Heart left ventricle (tissue), 16 donors: ENCODE results near the gene WDR18. TPM values are rescaled to one million over a fixed set of nuclear protein-coding genes. Genes with fewer than 3 reads are reported as not detected.

ENCODE experiments used
- ATAC-seq, 4 donors: fragments of 200-7000 bp; cut with Tn5 transposase; one replicate each; pipeline ENCODE4 v1.9.1; 2020 to 2022; ENCODE audit warnings: moderate library complexity in 4 of 4, mild to moderate bottlenecking in 3 of 4, moderate number of reproducible peaks in 1 of 4
- DNase-seq, 5 donors: peaks; one replicate each; pipeline ENCODE4 v3.0.0-alpha.2; 2020
- H3K27ac ChIP-seq, 12 donors: fragments of 200-600 bp; sonication (generic) in 4 of 12; one replicate each; pipeline versions ENCODE4 v1.5.0 to v1.8.0; 2016 to 2022; ENCODE audit warnings: mild to moderate bottlenecking in 2 of 12
- H3K27me3 ChIP-seq, 9 donors: fragments of 200-600 bp; sonication (generic) in 2 of 9; one replicate each; pipeline versions ENCODE4 v1.5.1 to v1.8.0; 2016 to 2022; ENCODE audit warnings: mild to moderate bottlenecking in 3 of 9
- H3K36me3 ChIP-seq, 9 donors: fragments of 200-600 bp; sonication (generic) in 2 of 9; one replicate each; pipeline versions ENCODE4 v1.5.0 to v1.8.0; 2018 to 2022; ENCODE audit warnings: mild to moderate bottlenecking in 2 of 9
- H3K4me1 ChIP-seq, 12 donors: fragments of 200-600 bp; sonication (generic) in 4 of 12; one replicate each; pipeline versions ENCODE4 v1.5.0 to v1.8.0; 2016 to 2022; ENCODE audit warnings: mild to moderate bottlenecking in 3 of 12
- H3K4me3 ChIP-seq, 12 donors: fragments of 200-600 bp; sonication (generic) in 4 of 12; one replicate each; pipeline versions ENCODE4 v1.5.0 to v1.8.0; 2017 to 2022; ENCODE audit warnings: mild to moderate bottlenecking in 9 of 12, moderate library complexity in 4 of 12
- H3K9me3 ChIP-seq, 12 donors: fragments of 200-600 bp; sonication (generic) in 4 of 12; one replicate each; pipeline versions ENCODE4 v1.5.0 to v1.8.0; 2016 to 2022; ENCODE audit warnings: mild to moderate bottlenecking in 1 of 12
- POLR2A ChIP-seq, 2 donors: fragments of 450-650 bp; IDR thresholded peaks; one replicate each; pipeline ENCODE4 v1.6.1; 2017; ENCODE audit warnings: antibody characterized with exemption in 2 of 2, mild to moderate bottlenecking in 2 of 2, moderate library complexity in 2 of 2
- WGBS, 4 donors: extraction: QIAGEN DNeasy Blood & Tissue Kit in 2 of 4; methylation state at CpG; one replicate each; pipeline versions ENCODE4 v1.1.5 to v1.1.7; 2013 to 2018; 5-methylcytosine and 5-hydroxymethylcytosine counted together
- intact Hi-C, 10 donors: fragments of 100-400 bp; cut with DNase I; formaldehyde crosslinking; loops; one replicate each; pipeline versions ENCODE4 v1.11.1 to v1.14.2; 2022
- polyA plus RNA-seq, 2 donors: library from polyadenylated mRNA; stranded (reverse); fragments of 200-250 nt; gene quantifications; one replicate each; pipeline ENCODE4 v1.2.3, GENCODE V29; 2013
- total RNA-seq, 9 donors: library from RNA; depleted of rRNA in 2 of 9; stranded (reverse); fragments of >200 nt in 2 of 9; fragmentation: NEBNext Ultra II Directional in 3 of 9; extraction: Animal tissue kit (Norgen Biotek cat#: 25700) in 3 of 9; gene quantifications; one replicate each; pipeline versions ENCODE4 v1.1.0 to v1.2.4, GENCODE V29; 2016 to 2023
- TF ChIP-seq, protein P1 (sequence below), 12 donors: fragments of 200-600 bp; sonication (generic) in 4 of 12; IDR thresholded peaks; one replicate each; pipeline versions ENCODE4 v1.5.0 to v1.8.0; 2018 to 2022; ENCODE audit warnings: antibody characterized with exemption in 12 of 12, mild to moderate bottlenecking in 5 of 12
- donor health status: ischemic (EF 13 %, LVEDD 7.1; RV severe dilation, severe dysfunction).
- donor health status: healthy with polysubstance abuse.
- donor health status: DM: no; HTN: yes; CAD: no.
- donor health status: DM: no; HTN: no; CAD: no.
- donor health status: ischemic (EF 25% LVEDD 6.9; RV normal size, moderate dysfunction).
- donor health status: ischemic (EF 25% LVEDD 5.7; RV mildly dilated, moderate dysfunction).
- donor health status: healthy.
- donor health status: DM: yes; HTN: yes; CAD: no.
- donor health status: ischemic (EF 35%, LVEDD 5.7; RV mildly dilated, moderate dysfunction).
- donor health status: nonischemic (EF 11% LVEDD 7.7; RV severe dilation, severe dysfunction).
- donor health status: DM: yes; HTN: yes; CAD: no.
- donor health status: PGD.
- donor health status: ischemic (EF 29% LVEDD 5.4; RV normal size, mild dysfunction).
- donor health status: nonischemic (EF 23%, LVEDD 6.1; RV moderate dilation, normal function).

Gene WDR18
- total and polyA plus RNA-seq, 11 donors: 15.6 to 36.3 (median 19.4) TPM

DNA sequence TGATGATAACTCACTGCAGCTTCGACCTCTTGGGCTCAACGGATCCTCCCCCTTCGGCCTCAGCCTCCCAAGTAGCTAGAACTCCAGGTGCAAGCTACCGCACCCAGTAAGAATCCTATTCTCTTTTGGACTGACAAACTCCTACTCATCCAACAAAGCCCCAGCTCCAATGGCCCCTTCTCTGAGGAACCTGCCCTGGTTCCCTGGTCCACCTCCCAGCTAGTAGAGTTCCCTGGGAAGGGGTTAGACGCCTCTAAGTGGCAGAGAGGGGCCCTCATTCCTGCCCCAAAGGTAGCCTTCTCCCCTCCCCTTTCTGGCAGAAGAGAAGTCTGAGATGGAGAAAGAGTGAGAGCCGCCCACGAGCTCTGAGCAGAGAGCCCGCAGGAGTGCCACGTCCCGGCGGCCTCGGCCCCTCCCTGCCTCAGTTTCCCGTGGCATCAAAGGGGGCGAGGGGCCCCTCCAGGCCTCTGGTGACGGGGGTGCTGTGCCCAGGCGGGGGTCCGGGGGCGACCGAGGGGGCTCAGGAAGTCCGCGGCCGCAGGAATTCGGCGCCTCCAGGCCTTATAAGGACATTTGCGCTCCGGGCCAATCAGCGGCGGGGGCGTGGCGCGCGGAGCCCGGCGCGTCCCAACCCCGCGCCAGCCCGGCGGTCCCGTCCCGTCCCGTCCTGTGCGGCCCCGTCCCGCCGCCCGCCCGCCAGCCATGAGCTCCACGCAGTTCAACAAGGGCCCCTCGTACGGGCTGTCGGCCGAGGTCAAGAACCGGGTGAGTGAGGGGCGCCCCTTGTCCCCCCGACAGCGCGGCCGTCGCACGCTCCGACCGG lies 42.0 kb downstream of the WDR18 start, which contains the start of gene CNN2:
Gene CNN2 (plus strand): TSS at position 649 of the 823 bp plus-strand sequence. CDS start 54 bp downstream, at position 703.
- peak; percentile 51 to 87 (median 73) for ATAC-seq
- Histone ChIP-seq H3K27me3 (peaks cover 0 to 22% (median 0%) of the 10 kb centered on the region in 9 donors), H3K4me1 (peaks cover 0 to 60% (median 29%) of the 10 kb centered on the region in 12 donors)

DNA sequence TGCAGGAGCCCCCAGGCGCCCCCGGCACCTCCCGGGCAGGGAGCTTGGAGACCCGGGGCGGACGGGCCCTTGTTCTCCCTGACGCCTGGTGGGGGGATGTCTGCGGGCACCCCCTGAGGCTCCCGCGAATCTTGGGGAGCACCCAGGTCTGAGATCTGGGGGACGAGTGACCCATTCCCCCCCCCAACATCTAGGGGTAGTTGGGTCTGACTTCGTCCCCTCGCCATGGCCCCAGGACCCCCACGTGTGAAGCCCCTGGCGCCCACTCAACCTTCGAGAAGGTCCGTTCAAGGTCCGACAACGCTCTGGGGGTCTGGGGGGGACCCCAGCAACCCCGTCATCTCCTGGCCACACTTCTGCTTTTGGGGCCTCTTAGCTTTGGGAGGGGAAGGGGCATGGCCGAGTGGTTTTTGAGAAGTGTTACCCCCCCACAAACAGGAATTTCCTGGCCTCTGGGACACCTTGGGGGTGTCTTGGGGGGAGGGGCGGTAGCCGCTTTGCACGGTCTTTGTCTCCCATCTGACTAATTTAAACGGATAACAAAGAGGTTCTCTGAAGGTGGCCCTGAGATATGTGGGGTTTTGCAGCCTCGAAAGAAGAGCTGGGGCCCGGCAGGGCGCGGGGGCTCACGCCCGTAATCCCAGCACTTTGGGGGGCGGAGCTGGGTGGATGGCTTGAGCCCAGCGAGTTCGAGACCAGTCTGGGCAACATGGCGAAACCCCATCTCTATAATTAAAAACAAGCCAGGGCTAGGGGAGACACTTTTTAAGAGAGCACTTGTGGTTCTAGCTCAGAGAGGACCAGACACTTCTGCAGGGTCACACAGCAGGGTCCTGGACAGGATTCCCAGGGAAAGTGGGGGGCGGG lies 42.9 kb downstream of the WDR18 start:
- Histone ChIP-seq H3K36me3 (peaks cover 0 to 11% (median 4%) of the 10 kb centered on the region in 9 donors), H3K9me3 (no peaks in the 10 kb centered on the region), H3K4me3 (peak overlapping the region; percentile 54 to 97 (median 92)), H3K27ac (peak overlapping the region; percentile 88 to 99 (median 96)), H3K4me1 (peaks cover 0 to 54% (median 26%) of the 10 kb centered on the region in 12 donors), H3K27me3 (peaks cover 0 to 22% (median 0%) of the 10 kb centered on the region in 9 donors)
- 1 to 9% (median 1%) methylated on average over 14 to 36 of the region's 36 CpGs for WGBS, 4 donors
- ATAC-seq (peak in 3 of 4 donors; percentile 1 to 7 (median 4)), DNase-seq (peak in 1 of 5 donors; percentile 69)
- intact Hi-C loops: loop anchor here in 3 of 10 donors (5.0 kb wide), 3 partner anchors 65 to 75 kb away; partner anchors contain the start of genes GPX4 (in 1 of the 3) and POLR2E (in 1 of the 3)
- no peak for TF ChIP-seq POLR2A (IDR thresholded peaks at IDR 0.05)
- TF ChIP-seq, protein P1, sequence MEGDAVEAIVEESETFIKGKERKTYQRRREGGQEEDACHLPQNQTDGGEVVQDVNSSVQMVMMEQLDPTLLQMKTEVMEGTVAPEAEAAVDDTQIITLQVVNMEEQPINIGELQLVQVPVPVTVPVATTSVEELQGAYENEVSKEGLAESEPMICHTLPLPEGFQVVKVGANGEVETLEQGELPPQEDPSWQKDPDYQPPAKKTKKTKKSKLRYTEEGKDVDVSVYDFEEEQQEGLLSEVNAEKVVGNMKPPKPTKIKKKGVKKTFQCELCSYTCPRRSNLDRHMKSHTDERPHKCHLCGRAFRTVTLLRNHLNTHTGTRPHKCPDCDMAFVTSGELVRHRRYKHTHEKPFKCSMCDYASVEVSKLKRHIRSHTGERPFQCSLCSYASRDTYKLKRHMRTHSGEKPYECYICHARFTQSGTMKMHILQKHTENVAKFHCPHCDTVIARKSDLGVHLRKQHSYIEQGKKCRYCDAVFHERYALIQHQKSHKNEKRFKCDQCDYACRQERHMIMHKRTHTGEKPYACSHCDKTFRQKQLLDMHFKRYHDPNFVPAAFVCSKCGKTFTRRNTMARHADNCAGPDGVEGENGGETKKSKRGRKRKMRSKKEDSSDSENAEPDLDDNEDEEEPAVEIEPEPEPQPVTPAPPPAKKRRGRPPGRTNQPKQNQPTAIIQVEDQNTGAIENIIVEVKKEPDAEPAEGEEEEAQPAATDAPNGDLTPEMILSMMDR (IDR thresholded peaks at IDR 0.05): no peak

More for the DNA sequence above, 42.0 kb downstream of the WDR18 start, which contains the start of gene CNN2:
- peak; percentile 85 to 88 for TF ChIP-seq POLR2A (IDR thresholded peaks at IDR 0.05)
- TF ChIP-seq, protein P1 (IDR thresholded peaks at IDR 0.05): no peak
- peaks cover 0 to 5% (median 0%) of the 10 kb centered on the region in 9 donors for H3K36me3 ChIP-seq
- peak within 1 kb of the TSS; percentile 88 to 99 (median 96) for H3K27ac ChIP-seq
- WGBS, 4 donors: 5 to 63% (median 10%) methylated on average over 5 to 63 of the region's 63 CpGs
- H3K4me3 ChIP-seq: peak within 1 kb of the TSS; percentile 54 to 97 (median 92)
- H3K9me3 ChIP-seq: no peaks in the 10 kb centered on the region
- DNase-seq: peak; percentile 83 to 91 (median 89)
- intact Hi-C loops: loop anchor here in 3 of 10 donors (5.0 kb wide), 3 partner anchors 66 to 76 kb away; partner anchors contain the start of genes GPX4 (in 1 of the 3) and POLR2E (in 1 of the 3)

DNA sequence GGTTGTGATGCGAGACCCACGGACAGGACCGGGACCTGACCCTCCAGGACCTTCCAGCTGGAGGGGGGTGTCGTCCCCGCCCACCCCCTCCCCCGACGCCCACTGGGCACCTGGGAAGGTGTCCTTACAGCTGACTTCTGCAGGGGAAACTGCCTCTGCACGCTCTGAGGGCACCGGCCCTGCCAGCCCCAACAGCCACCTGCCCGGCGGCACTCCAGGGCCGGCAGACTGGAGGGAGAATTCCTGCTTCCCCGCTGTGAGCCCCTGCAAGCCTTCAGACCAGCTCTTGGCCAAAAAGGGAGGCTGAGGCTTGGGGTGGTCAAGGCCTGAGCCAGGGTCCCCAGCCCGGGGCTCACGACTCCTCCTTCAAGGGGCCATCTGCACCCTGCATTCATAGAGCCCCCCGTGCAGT lies 43.5 kb downstream of the WDR18 start:
- H3K4me1 ChIP-seq: peaks cover 0 to 48% (median 20%) of the 10 kb centered on the region in 12 donors
- peak overlapping the region; percentile 54 to 97 (median 92) for H3K4me3 ChIP-seq
- TF ChIP-seq, protein P1 (IDR thresholded peaks at IDR 0.05): no peak
- no peak for TF ChIP-seq POLR2A (IDR thresholded peaks at IDR 0.05)
- peaks cover 0 to 22% (median 0%) of the 10 kb centered on the region in 9 donors for H3K27me3 ChIP-seq
- intact Hi-C loops: loop anchor here in 3 of 10 donors (5.0 kb wide), 3 partner anchors 65 to 75 kb away; partner anchors contain the start of genes GPX4 (in 1 of the 3) and POLR2E (in 1 of the 3)
- no peaks in the 10 kb centered on the region for H3K9me3 ChIP-seq
- peak overlapping the region in 11 of 12 donors; percentile 88 to 99 (median 97) for H3K27ac ChIP-seq
- ATAC-seq (peak in 3 of 4 donors; percentile 0 to 8 (median 7)), DNase-seq (peak in 1 of 5 donors; percentile 66)
- 0 to 8% (median 4%) methylated on average over 2 to 16 of the region's 16 CpGs for WGBS, 4 donors
- peaks cover 0 to 17% (median 10%) of the 10 kb centered on the region in 9 donors for H3K36me3 ChIP-seq
